ENCODE measurements around the gene THSD7A. TPM values are rescaled to one million over a fixed set of nuclear protein-coding genes. Genes with fewer than 3 reads are reported as not detected.
"Not testable (repeated sequence)": the region's sequence is repeated elsewhere in the genome, so short reads cannot be mapped to it uniquely, and the experiment has no call there.

The THSD7A gene
- total RNA-seq, 2 donors from 2014 or later: 1.6 to 6.1 TPM

- ATAC-seq (ENCODE audit: insufficient number of reproducible peaks, low FRiP score, low read depth) (no peak), DNase-seq (ENCODE audit: low spot score) (no peak)
- Histone ChIP-seq H3K27me3 (replicated peaks; ENCODE audit: insufficient read depth) (no peaks in the 10 kb centered on the region), H3K9me3 (no peaks in the 10 kb centered on the region), H3K27ac (no peak overlapping the region), H3K4me1 (ENCODE audit: control insufficient read depth in 1 of 2, low read depth in 2 of 2) (no peaks in the 10 kb centered on the region), H3K4me3 (no peak overlapping the region), H3K36me3 (no peaks in the 10 kb centered on the region)
- no peak for TF ChIP-seq CTCF (IDR thresholded peaks at IDR 0.05)
These were observed 384.9 kb downstream of the THSD7A start for GRCh38 chr7:11447106-11447505.

DNA sequence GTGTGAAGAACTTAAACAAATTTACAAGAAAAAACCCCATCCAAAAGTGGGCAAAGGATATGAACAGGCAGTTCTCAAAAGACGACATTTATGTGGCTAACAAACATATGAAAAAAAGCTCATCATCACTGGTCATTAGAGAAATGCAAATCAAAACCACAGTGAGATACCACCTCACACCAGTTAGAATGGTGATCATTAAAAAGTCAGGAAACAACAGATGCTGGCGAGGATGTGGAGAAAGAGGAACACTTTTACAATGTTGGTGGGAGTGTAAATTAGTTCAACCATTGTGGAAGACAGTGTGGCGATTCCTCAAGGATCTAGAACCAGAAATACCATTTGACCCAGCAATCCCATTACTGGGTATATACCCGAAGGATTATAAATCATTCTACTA lies 388.1 kb downstream of the THSD7A start:
- not testable (repeated sequence) for H3K27ac ChIP-seq; H3K27me3 ChIP-seq (replicated peaks; ENCODE audit: insufficient read depth); DNase-seq (ENCODE audit: low spot score); ATAC-seq (ENCODE audit: insufficient number of reproducible peaks, low FRiP score, low read depth); H3K4me1 ChIP-seq (ENCODE audit: control insufficient read depth in 1 of 2, low read depth in 2 of 2); H3K36me3 ChIP-seq; H3K9me3 ChIP-seq; H3K4me3 ChIP-seq

- H3K4me1 ChIP-seq (ENCODE audit: control insufficient read depth in 1 of 2, low read depth in 2 of 2): no peaks in the 10 kb centered on the region
- no peaks in the 10 kb centered on the region for H3K9me3 ChIP-seq
- H3K27ac ChIP-seq: no peak overlapping the region
- H3K27me3 ChIP-seq (replicated peaks; ENCODE audit: insufficient read depth): no peaks in the 10 kb centered on the region
- TF ChIP-seq CTCF (IDR thresholded peaks at IDR 0.05): no peak
- no peaks in the 10 kb centered on the region for H3K36me3 ChIP-seq
- DNase-seq (ENCODE audit: low spot score): no peak
- no peak overlapping the region for H3K4me3 ChIP-seq
- ATAC-seq (ENCODE audit: insufficient number of reproducible peaks, low FRiP score, low read depth): no peak
These were observed 394.0 kb downstream of the THSD7A start for GRCh38 chr7:11437994-11438393.

- ATAC-seq (ENCODE audit: insufficient number of reproducible peaks, low FRiP score, low read depth): no peak
- Histone ChIP-seq H3K4me3 (no peak overlapping the region), H3K36me3 (no peaks in the 10 kb centered on the region), H3K27me3 (replicated peaks; ENCODE audit: insufficient read depth) (no peaks in the 10 kb centered on the region), H3K27ac (no peak overlapping the region), H3K4me1 (ENCODE audit: control insufficient read depth in 1 of 2, low read depth in 2 of 2) (no peaks in the 10 kb centered on the region), H3K9me3 (no peaks in the 10 kb centered on the region)
- DNase-seq (ENCODE audit: low spot score): no peak
- no peak for TF ChIP-seq CTCF (IDR thresholded peaks at IDR 0.05)
These were observed 395.0 kb downstream of the THSD7A start for GRCh38 chr7:11436773-11437524.

GRCh38 chr7:11436316-11436715 lies 395.7 kb downstream of the THSD7A start:
- no peak for DNase-seq (ENCODE audit: low spot score)
- Histone ChIP-seq H3K4me1 (ENCODE audit: control insufficient read depth in 1 of 2, low read depth in 2 of 2) (no peaks in the 10 kb centered on the region), H3K27ac (no peak overlapping the region), H3K36me3 (no peaks in the 10 kb centered on the region), H3K9me3 (no peaks in the 10 kb centered on the region), H3K4me3 (no peak overlapping the region), H3K27me3 (replicated peaks; ENCODE audit: insufficient read depth) (no peaks in the 10 kb centered on the region)
- ATAC-seq (ENCODE audit: insufficient number of reproducible peaks, low FRiP score, low read depth): no peak
- TF ChIP-seq CTCF (IDR thresholded peaks at IDR 0.05): no peak

DNA sequence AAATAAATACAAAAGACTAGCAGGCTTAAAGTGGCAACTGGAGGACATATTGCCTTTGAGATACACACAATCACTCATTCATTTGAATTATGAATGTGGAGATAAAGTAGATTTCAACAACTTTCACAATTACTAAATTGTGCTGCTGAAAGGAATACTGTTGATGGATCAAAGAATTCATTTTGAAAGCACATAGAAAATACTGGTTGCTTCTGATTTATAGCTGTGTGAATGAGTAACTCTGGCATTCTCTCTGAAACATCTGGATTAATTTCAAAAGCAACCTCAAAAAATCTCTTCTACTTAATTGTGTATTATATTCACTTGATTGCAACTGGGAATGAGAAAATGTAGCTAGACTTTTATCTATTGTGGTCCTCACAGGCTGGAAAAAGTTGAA lies 397.6 kb downstream of the THSD7A start:
- Histone ChIP-seq H3K9me3 (no peaks in the 10 kb centered on the region), H3K27ac (no peak overlapping the region), H3K36me3 (no peaks in the 10 kb centered on the region), H3K4me1 (ENCODE audit: control insufficient read depth in 1 of 2, low read depth in 2 of 2) (no peaks in the 10 kb centered on the region), H3K4me3 (no peak overlapping the region), H3K27me3 (replicated peaks; ENCODE audit: insufficient read depth) (no peaks in the 10 kb centered on the region)
- DNase-seq (ENCODE audit: low spot score) (no peak), ATAC-seq (ENCODE audit: insufficient number of reproducible peaks, low FRiP score, low read depth) (no peak)
- TF ChIP-seq CTCF (IDR thresholded peaks at IDR 0.05): no peak

Data from thoracic aorta (tissue), 2 donors.